K562 (cell line): ENCODE results near the gene LIN9. TPM values are rescaled to one million over a fixed set of nuclear protein-coding genes. Genes with fewer than 3 reads are reported as not detected.

Experiments used
- ATF1 ChIP-seq, 2 experiments: fragments of 450-650 bp in 1 of 2; IDR thresholded peaks; 2 replicates each; pipeline ENCODE4 v1.6.1; 2016; ENCODE audit warnings: missing compliant biosample characterization in 1 of 2, missing genetic modification characterization in 1 of 2
- ATF2 ChIP-seq: sonication (generic); formaldehyde crosslinking; IDR thresholded peaks from 2 replicates; pipeline ENCODE4 v1.8.1; 2022; ENCODE audit warnings: missing genetic modification reagents
- BCOR ChIP-seq: fragments of 450-650 bp; IDR thresholded peaks from 2 replicates; pipeline ENCODE4 v1.6.1; 2016
- BRD4 ChIP-seq: fragments of 200-600 bp; sonication (generic); IDR thresholded peaks from 2 replicates; pipeline ENCODE4 v1.6.1; 2017; ENCODE audit warnings: inconsistent platforms
- BRD9 ChIP-seq: fragments of 450-650 bp; IDR thresholded peaks from 2 replicates; pipeline ENCODE4 v1.6.1; 2018; ENCODE audit warnings: low read depth; ENCODE audit not compliant: partially characterized antibody
- CAMTA2 ChIP-seq: fragments of 250-450 bp; sonication (Bioruptor Pico); conservative IDR thresholded peaks from 2 replicates; pipeline ENCODE4 v1.5.1; 2022
- EHMT2 ChIP-seq: fragments of 450-650 bp; IDR thresholded peaks from 2 replicates; pipeline ENCODE4 v1.6.1; 2018; ENCODE audit warnings: antibody characterized with exemption
- ESRRA ChIP-seq: fragments of 450-650 bp; IDR thresholded peaks from 2 replicates; pipeline ENCODE4 v1.6.1; 2014; ENCODE audit warnings: low read depth, mild to moderate bottlenecking, moderate library complexity, borderline replicate concordance
- ETV6 ChIP-seq, 3 experiments: fragments of 150-350 bp in 1 of 3; sonication (generic) in 1 of 3; formaldehyde crosslinking in 1 of 3; IDR thresholded peaks; 2 replicates each; pipeline versions ENCODE4 v1.6.1 to v1.8.0; 2014 to 2022; ENCODE audit warnings: borderline replicate concordance in 2 of 3, low read depth in 2 of 3, antibody characterized with exemption in 1 of 3, low read length in 1 of 3, mild to moderate bottlenecking in 1 of 3, missing genetic modification reagents in 1 of 3
- FOXJ2 ChIP-seq: fragments of 200-800 bp; sonication (Bioruptor generic); IDR thresholded peaks from 2 replicates; pipeline ENCODE4 v1.6.1; 2016; ENCODE audit warnings: missing genetic modification characterization, missing compliant biosample characterization
- HDAC1 ChIP-seq, 2 experiments: fragments of 450-650 bp; IDR thresholded peaks; 2 replicates each; pipeline ENCODE4 v1.6.1; 2016 to 2017; ENCODE audit warnings: inconsistent platforms in 1 of 2, mild to moderate bottlenecking in 1 of 2, moderate library complexity in 1 of 2
- JUND ChIP-seq, 2 experiments: IDR thresholded peaks; 2 replicates in 1 of 2; 3 replicates in 1 of 2; pipeline ENCODE4 v1.6.1; 2011; ENCODE audit warnings: borderline replicate concordance in 2 of 2, low read depth in 2 of 2, low read length in 2 of 2, improper control_type of control experiment in 1 of 2, missing biosample characterization in 1 of 2, missing genetic modification characterization in 1 of 2, missing genetic modification reagents in 1 of 2
- KLF13 ChIP-seq: fragments of 450-650 bp; IDR thresholded peaks from 2 replicates; pipeline ENCODE4 v1.6.1; 2016; ENCODE audit warnings: missing genetic modification characterization, low read depth, mild to moderate bottlenecking, missing compliant biosample characterization, moderate library complexity, borderline replicate concordance
- L3MBTL2 ChIP-seq: fragments of 450-650 bp; IDR thresholded peaks from 2 replicates; pipeline ENCODE4 v1.6.1; 2016; ENCODE audit warnings: mild to moderate bottlenecking, moderate library complexity
- MYBL2 ChIP-seq, 2 experiments: fragments of 450-650 bp in 1 of 2; sonication (generic) in 1 of 2; formaldehyde crosslinking in 1 of 2; IDR thresholded peaks; 2 replicates each; pipeline versions ENCODE4 v1.6.1 to v1.8.1; 2017 to 2022; ENCODE audit warnings: borderline replicate concordance in 1 of 2, inconsistent platforms in 1 of 2, low read depth in 1 of 2, mild to moderate bottlenecking in 1 of 2, missing genetic modification reagents in 1 of 2, moderate library complexity in 1 of 2
- PCBP1 ChIP-seq: fragments of 200-400 bp; formaldehyde crosslinking; IDR thresholded peaks from 2 replicates; pipeline ENCODE4 v1.6.1; 2018; ENCODE audit warnings: mild to moderate bottlenecking, low read depth, low read length; ENCODE audit not compliant: poor library complexity, severe bottlenecking
- PHF8 ChIP-seq: fragments of 200-600 bp; sonication (generic); IDR thresholded peaks from 2 replicates; pipeline ENCODE4 v1.6.1; 2012; ENCODE audit warnings: mixed run types, mild to moderate bottlenecking, inconsistent platforms, low read length, moderate library complexity, borderline replicate concordance
- PML ChIP-seq: IDR thresholded peaks from 2 replicates; pipeline ENCODE4 v1.6.1; 2012; ENCODE audit warnings: low read length, inconsistent platforms
- SMAD3 ChIP-seq: fragments of 450-650 bp; formaldehyde crosslinking; conservative IDR thresholded peaks from 2 replicates; pipeline ENCODE4 v1.4.0; 2020; ENCODE audit warnings: mild to moderate bottlenecking
- STAT5A ChIP-seq: IDR thresholded peaks from 2 replicates; pipeline ENCODE4 v1.6.1; 2012; ENCODE audit warnings: low read length, inconsistent platforms, borderline replicate concordance
- TAL1 ChIP-seq: fragments of 450-650 bp; IDR thresholded peaks from 2 replicates; pipeline ENCODE4 v1.6.1; 2016; ENCODE audit warnings: mild to moderate bottlenecking
- THAP7 ChIP-seq: fragments of 250-450 bp; sonication (Bioruptor Pico); IDR thresholded peaks from 2 replicates; pipeline ENCODE4 v1.5.0; 2021
- polyA plus RNA-seq, 8 experiments: library from polyadenylated mRNA; depleted of rRNA in 4 of 8; stranded (reverse) in 5 of 8; unstranded in 3 of 8; fragments of >200 nt; fragmentation: Nextera tagmentation in 2 of 8; fragmentation: Illumina TruSeq in 1 of 8; extraction: Ambion mirVana in 2 of 8; extraction: Trizol in 1 of 8; gene quantifications; 2 replicates each; pipeline versions ENCODE4 v1.2.1 to v1.2.3, GENCODE V29; 2011 to 2014; ENCODE audit warnings: inconsistent platforms in 1 of 8, missing spikeins in 1 of 8
- total RNA-seq, 7 experiments: library from RNA; depleted of rRNA in 6 of 7; stranded (reverse); fragments of >200 nt in 6 of 7; fragmentation: Illumina TruSeq in 2 of 7; extraction: Trizol in 2 of 7; gene quantifications; 2 replicates each; pipeline versions ENCODE4 v1.2.1 to v1.2.3, GENCODE V29; 2011 to 2021; ENCODE audit warnings: low replicate concordance in 1 of 7

The LIN9 gene
- total and polyA plus RNA-seq, 9 of the 15 experiments (the other 6 are each of a cell fraction or from before 2014, with no cell fraction given), result 18.8 to 33.0 (median 25.5) TPM

- TF ChIP-seq TAL1 (no peak), SMAD3 (CRISPR knock-in tag) (no peak), JUND (IDR thresholded peaks at IDR 0.05; ENCODE audit: borderline replicate concordance, low read depth, low read length) (no peak), JUND (tag; IDR thresholded peaks at IDR 0.05; ENCODE audit: borderline replicate concordance, low read depth, low read length) (no peak), MYBL2 (IDR thresholded peaks at IDR 0.05; ENCODE audit: low read depth) (peak; percentile 23; the same call in 1 of the 2 replicates), MYBL2 (CRISPR knock-in tag; IDR thresholded peaks at IDR 0.05; ENCODE audit: borderline replicate concordance) (no peak), ESRRA (peak; percentile 81; the same call in 1 of the 2 replicates), ATF2 (CRISPR knock-in tag) (no peak), CAMTA2 (CRISPR knock-in tag) (no peak), PHF8 (peak; percentile 72; the same call in 1 of the 2 replicates), BRD9 (no peak), FOXJ2 (tag) (no peak), BCOR (peak; percentile 17; the same call in 1 of the 2 replicates), BRD4 (peak; percentile 81; the same call in 1 of the 2 replicates), PCBP1 (no peak), L3MBTL2 (peak; percentile 89), ATF1 (CRISPR knock-in tag; IDR thresholded peaks at IDR 0.05) (no peak), ATF1 (tag; IDR thresholded peaks at IDR 0.05) (no peak), KLF13 (tag) (0 out of 2 replicates have a peak, but pooled peaks have one; percentile 47), EHMT2 (no peak), THAP7 (CRISPR knock-in tag) (no peak; the same call in 1 of the 2 replicates), HDAC1 (IDR thresholded peaks at IDR 0.05) (peak in 1 of 2 experiments; percentile 71; a peak in 2 of 4 replicates), ETV6 (IDR thresholded peaks at IDR 0.05; ENCODE audit: borderline replicate concordance in 1 of 2, low read depth in 2 of 2, low read length in 1 of 2) (no peak), ETV6 (CRISPR knock-in tag; IDR thresholded peaks at IDR 0.05; ENCODE audit: borderline replicate concordance) (no peak), STAT5A (peak; percentile 38), PML (no peak)
Measured at GRCh38 chr1:226309398-226310244, 657 bp upstream of the LIN9 start (continued).
